GM12892 (cell line): ENCODE results near the gene NDUFV3.
"Not testable (repeated sequence)": the region's sequence is repeated elsewhere in the genome, so short reads cannot be mapped to it uniquely, and the experiment has no call there.

ENCODE experiments used
- DNase-seq: peaks from one replicate; pipeline ENCODE4 v3.0.0; 2011; ENCODE audit not compliant: insufficient read length
- FAIRE-seq: peaks from 2 replicates; lab custom pipeline; 2011; peaks lifted over from hg19 to GRCh38; lab: Jason Lieb, UNC
- POLR2A ChIP-seq: IDR thresholded peaks from 2 replicates; pipeline ENCODE4 v1.6.1; 2011; ENCODE audit warnings: low read depth, low read length, control low read depth
- POLR2AphosphoS5 ChIP-seq: IDR thresholded peaks from 2 replicates; pipeline ENCODE4 v1.6.1; 2011; ENCODE audit warnings: low read depth, low read length, control low read depth
- TAF1 ChIP-seq: IDR thresholded peaks from 2 replicates; pipeline ENCODE4 v1.6.1; 2011; ENCODE audit warnings: low read depth, mild to moderate bottlenecking, control low read depth, low read length, borderline replicate concordance

The NDUFV3 gene

DNA sequence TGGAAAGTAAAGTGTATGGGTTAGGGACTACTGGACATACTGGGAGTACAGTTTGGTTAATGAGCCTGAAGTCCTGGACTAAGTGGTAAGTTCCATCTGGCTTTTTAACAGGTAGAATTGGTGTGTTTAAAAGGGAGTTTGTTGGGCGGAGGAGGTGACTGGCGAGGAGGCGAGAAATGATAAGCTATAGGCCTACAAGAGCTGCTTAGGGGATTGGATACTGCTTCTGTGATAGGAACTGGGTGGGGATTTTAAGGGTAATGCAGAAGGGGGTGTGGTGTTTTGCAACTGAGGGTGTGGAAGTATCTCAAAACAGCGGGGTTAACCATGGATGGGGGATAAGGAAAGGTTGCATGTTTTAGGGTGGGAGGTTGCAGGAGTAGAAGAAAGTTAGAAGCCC is 28.8 kb downstream of the NDUFV3 start:
- DNase-seq (no peak), FAIRE-seq (no peak)
- no peak for TF ChIP-seq TAF1
- no peak for TF ChIP-seq POLR2AphosphoS5
- TF ChIP-seq POLR2A, result no peak

DNA sequence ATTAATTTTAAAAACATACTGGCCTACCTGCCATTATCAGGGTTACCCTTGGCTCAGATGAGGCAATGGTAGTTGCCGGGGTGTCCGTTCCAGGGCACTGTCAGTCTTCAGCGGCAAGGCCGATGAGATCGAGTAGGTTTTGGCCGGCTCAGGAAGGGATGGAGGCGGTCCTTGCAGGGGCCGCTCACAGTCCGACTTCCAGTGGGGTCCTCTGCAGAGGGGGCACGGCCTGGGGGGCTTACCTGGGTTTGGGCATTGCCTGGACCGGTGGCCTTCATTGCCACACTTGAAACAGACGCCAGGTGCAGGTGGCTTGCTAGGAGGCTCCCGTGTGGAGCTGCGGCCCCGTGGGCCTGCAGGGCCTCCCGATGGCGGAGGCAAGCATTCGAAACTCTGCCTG is 29.8 kb downstream of the NDUFV3 start:
- TF ChIP-seq TAF1 (no peak), POLR2A (no peak), POLR2AphosphoS5 (no peak)
- FAIRE-seq (no peak), DNase-seq (no peak)

DNA sequence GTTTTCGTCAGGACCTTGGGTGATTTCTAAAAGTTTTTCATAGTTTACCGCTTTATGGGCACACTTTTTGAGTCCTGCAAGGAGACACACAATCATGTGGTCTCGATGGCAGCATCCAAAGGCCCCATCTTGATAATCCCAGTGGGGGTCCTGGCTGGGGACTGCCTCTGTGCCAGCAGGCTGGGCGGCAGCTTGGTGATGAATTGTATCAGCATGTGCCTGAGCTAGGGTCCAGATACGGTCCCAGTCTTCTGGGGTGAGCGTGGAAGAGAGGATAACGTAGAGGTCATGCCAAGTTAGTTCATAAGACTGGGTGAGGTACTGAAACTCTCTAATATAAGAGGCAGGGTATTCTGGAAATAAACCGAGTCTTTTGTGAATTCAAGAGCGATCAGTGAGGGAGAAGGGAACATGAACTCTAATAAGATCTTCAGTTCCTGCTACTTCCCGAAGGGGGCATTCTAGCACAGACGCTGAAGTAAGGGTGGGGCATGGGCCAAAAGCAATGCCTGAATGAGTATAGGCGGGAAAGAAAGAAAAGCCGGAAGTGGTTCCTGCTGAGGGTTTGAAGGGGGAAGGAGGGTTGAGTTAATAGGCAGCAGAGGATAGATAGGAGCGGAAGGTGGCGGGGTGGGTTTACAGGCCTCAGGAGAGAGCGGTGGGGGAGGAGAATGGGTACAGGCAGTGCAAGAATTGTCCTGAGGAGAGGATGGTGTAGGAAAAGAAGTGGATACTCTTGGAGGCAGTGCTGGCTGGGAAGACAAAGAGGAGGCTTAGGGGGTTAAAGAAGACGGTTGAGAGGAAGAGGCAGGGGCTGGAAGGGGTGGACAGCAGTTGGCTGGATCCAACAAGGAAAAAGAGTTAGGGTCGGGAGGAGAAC is 30.7 kb downstream of the NDUFV3 start:
- DNase-seq, result peak; percentile 72

DNA sequence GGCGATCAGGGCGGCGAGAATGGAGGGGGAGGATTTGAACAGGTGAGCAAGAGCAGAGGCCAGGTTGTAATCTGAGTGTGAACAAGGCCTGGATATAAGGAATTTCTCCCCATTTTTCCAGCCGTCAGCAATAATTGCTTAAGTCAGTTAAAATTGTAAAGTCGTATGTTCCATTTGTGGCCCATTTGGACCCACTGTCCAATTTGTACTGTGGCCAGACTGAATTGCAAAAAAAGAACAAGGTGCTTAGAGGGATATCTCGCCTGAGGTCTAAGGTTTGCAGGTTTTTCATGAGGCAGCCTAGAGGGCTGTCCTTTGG is 31.3 kb downstream of the NDUFV3 start:
- no peak for DNase-seq
- TF ChIP-seq POLR2AphosphoS5 (no peak), POLR2A (no peak), TAF1 (no peak)
- FAIRE-seq, result no peak

More for the DNA sequence above, 30.7 kb downstream of the NDUFV3 start:
- TF ChIP-seq TAF1 (no peak), POLR2AphosphoS5 (no peak), POLR2A (no peak; the same call in 1 of the 2 replicates)
- FAIRE-seq, result peak; percentile 69

DNA sequence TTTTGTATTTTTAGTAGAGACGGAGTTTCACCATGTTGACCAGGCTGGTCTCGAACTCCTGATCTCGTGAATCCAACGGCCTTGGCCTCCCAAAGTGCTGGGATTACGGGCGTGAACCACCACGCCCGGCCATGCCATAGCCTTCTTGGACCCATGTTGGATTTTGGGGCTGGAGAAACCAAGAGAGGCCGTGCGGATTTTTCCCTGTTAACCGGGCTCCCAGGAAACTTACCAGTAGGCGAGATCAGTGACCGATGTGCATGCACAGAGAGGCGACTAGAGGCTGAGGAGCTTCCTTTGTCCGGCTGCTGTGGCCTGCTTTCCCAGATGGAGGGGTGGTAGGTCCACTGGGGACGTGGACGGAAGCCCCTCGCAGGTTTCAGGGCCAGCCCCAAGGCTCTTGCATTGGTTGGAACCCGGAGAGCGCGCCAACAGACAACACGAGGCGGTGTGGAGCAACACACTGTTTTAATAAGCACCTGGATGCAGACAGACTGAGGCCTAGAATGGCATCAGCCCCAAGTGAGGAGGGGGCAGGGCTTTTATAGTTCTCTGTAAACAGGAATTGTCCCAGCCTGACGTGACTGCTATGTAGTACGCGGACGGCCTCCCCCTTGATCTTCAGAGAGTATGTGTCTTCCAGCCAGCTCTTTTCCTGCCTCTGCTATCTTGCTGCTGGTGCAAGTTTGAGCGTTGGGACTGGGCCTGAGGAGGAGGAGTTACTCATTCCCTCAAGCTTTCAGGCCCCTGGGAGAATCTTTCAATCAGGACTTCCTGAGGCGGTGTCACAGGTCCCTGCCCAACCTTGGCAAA is 32.2 kb downstream of the NDUFV3 start, which contains the start of gene ERVH48-1:
TSS of gene ERVH48-1 (minus strand) at position 517 of the 813 bp plus-strand sequence. CDS start 6,624 bp downstream, outside the sequence.
- no peak for TF ChIP-seq POLR2AphosphoS5
- TF ChIP-seq TAF1, result no peak
- no peak for TF ChIP-seq POLR2A
- DNase-seq (no peak), FAIRE-seq (no peak)

DNA sequence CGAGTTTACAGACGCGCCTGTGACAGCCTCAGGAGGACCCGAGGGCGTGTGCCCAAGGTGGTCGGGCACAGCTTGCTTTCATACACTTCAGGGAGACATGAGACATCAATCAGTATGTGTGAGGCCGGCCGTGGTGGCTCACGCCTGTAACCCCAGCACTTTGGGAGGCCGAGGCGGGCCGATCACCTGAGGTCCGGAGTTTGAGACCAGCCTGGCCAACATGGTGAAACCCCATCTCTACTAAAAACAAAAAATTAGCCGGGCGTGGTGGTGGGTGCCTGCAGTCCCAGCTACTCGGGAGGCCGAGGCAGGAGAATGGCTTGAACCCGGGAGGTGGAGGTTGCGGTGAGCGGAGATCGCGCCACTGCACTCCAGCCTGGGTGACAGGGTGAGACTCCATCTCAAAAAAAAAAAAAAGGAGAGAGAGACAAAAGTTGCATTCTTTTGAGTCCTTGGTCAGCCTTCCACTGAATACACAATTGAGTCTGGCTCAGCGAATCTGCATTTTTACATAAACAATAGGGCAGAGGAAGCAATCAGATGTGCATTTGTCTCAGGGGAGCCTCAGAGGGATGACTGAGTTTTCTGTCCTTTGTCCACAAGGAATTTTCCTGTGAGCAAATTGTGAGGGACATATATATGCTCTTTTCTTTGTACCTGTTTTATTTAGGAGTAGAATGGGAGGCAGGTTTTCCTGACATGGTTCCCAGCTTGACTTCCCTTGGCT is 34.5 kb downstream of the NDUFV3 start:
- not testable (repeated sequence) for FAIRE-seq, DNase-seq

DNA sequence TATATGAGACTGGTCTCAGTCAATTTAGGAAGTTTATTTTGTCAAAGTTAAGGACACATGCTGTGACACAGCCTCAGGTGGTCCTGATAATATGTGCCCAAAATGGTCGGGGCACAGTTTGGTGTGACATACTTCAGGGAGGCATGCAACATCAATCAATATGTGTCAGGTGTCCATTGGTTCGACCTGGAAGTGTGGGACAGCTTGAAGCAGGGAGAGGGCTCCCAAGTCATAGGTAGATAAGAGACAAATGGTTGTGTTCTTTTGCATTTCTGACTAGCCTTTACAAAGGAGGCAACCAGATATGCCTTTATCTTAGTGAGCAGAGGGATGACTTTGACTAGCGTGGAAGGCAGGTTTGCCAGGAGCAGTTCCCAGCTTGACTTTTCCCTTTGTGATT is 36.9 kb downstream of the NDUFV3 start:
- DNase-seq (no peak), FAIRE-seq (no peak)
- no peak for TF ChIP-seq TAF1
- no peak for TF ChIP-seq POLR2AphosphoS5
- no peak for TF ChIP-seq POLR2A

DNA sequence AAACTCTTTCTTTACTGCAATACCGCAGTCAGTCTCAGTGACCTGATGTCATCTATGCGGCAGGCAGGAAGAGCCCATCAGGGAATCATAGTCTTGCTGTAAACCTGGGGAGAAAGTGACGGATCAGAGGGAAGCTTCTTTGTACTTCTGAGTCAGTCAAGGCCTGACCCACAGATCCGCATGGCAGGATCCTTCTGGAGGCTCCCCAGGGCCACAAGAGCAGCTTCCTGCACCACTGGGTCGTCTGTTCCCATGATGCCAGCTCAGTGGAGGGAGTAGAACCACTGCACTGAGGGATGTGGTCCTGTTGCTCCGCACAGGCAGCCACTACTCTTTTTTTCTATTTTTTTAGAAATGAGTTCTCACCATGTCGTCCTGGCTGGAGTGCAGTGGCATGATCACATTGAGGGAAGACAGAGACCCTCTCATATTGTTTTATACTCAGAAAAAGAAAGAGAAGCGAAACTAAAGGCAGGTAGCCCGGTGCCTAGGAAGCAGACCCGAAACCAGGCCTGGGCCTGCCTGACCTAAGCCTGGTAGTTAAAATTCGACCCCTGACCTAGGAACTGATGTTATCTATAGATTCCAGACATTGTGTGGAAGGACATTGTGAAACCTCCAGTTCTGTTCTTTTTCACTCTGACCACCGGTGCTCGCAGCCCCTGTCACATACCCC is 38.6 kb downstream of the NDUFV3 start:
- DNase-seq (no peak), FAIRE-seq (no peak)
- TF ChIP-seq POLR2AphosphoS5 (no peak), TAF1 (no peak), POLR2A (no peak)

DNA sequence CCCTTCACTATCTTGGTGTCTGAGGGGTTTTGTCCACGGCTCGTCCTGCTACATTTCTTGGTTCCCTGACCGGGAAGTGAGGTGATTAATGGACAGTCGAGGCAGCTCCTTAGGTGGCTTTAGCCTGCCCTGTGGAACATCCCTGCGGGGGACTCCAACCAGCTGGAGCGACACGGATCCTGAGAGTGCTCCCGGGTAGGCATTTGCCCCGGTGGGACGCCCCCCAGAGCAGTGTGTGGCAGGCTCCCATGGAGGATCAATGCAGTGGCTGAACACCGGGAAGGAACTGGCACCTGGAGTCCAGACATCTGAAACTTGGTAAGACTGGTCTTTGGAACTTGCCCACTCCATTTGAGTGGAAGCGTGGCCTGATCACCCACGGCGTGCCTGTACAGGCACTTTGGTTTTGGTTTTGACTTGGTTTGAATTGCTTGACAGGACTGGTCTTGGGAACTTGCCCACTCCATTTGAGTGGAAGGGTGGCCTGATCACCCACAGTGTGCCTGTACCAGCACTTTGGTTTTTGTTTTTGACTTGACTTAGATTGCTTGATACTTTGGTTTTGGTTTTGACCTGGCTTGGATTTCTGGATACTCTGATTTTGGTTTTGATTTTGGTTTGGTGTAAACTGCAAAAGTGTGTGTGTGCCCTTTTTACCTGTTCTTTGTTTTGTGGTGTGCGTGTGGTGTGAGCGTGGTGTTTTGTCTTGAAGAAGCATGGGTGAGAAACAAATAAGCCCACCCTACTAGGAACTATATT is 39.4 kb downstream of the NDUFV3 start:
- not testable (repeated sequence) for DNase-seq, FAIRE-seq

DNA sequence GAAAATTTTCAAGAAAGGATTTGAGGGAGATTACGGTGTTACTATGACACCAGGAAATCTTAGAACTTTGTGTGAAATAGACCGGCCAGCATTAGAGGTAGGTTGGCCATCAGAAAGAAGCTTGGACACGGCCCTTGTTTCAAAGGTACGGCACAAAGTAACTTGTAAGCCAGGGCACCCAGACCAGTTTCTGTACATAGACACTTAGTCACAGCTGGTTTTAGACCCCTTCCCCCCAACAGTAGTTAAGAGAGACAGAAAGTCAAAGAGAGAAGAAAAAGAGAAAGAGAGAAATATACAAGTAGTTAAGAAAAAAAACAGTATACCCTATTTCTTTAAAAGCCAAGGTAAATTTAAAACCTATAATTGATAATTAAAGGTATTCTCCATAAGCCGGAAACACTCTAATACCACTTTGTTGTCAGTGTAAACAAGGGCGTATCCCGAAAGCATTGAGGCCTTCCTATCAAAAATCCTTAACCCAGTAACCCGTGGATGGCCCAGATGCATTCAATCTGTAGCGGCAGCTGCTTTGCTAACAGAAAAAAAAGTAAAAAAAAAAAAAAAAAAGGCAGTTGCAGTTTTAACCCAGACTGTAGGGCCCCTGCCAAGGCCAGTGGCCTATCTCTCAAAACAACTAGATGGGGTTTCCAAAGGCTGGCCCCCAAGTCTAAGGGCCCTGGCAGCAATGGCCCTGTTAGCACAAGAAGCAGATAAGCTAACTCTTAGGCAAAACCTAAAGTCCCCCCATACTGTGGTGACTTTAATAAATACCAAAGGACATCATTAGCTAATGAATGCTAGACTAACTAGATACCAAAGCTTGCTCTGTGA is 40.2 kb downstream of the NDUFV3 start:
- DNase-seq, FAIRE-seq: not testable (repeated sequence)

DNA sequence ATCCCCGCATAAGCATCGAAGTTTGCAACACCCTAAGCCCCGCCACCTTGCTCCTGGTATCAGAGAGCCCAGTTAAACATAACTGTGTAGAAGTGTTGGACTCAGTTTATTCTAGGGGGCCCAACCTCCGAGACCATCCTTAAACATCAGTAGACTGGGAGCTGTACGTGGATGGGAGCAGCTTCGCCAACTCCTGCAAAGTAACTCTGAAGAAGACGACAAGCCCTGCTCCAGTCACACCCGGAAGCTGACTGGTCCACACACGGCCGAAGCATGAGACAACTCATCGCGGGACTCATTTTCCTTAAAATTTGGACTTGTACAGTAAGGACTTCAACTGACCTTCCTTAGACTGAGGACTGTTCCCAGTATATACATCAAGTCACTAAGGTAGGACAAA is 40.9 kb downstream of the NDUFV3 start:
- FAIRE-seq, DNase-seq: not testable (repeated sequence)

DNA sequence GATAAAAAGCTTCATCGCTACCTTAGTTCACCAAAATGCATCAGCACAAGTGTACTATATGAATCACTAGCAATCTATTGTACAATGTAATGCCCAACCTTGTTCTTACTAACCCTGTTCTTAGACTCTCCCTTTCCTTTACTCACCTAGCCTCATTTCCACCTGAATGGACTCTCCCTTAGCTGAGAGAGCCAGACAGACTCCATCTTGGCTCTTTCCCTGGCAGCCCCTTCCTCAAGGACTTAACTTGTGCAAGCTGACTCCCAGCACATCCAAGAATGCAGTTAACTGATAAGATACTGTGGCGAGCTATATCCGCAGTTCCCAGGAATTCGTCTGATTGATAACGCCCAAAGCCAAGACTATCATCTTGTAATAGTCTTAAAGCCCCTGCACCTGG is 43.3 kb downstream of the NDUFV3 start:
- not testable (repeated sequence) for FAIRE-seq, DNase-seq

DNA sequence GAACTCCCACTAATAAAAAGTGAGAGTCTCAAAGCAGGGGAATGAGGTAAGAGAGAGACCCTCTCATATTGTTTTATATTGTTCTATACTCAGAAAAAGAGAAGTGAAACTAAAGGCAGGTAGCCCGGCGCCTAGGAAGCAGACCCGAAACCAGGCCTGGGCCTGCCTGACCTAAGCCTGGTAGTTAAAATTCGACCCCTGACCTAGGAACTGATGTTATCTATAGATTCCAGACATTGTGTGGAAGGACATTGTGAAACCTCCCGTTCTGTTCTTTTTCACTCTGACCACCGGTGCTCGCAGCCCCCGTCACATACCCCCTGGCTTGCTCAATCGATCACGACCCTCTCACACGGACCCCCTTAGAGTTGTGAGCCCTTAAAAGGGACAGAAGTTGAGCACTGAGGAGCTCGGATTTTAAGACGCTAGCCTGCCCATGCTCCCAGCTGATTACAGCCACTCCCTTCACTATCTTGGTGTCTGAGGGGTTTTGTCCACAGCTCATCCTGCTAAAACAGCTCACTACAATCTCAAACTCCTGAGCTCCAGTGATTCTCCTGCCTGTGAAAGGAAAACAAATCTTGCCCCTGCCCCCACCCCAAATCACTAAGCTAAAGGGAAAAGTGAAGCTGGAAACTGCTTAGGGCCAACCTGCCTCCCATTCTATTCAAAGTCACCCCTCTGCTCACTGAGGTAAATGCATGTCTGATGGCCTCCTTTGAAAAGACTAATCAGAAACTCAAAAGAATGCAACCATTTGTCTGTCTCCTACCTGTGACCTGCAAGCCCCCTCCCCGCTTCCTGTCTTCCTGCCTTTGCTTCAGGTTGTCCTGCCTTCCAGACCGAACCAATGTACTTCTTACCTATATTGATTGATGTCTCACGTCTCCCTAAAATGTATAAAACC is 44.2 kb downstream of the NDUFV3 start:
- peak; percentile 63 for FAIRE-seq

More for the DNA sequence above, 44.2 kb downstream of the NDUFV3 start:
- not testable (repeated sequence) for DNase-seq
